Neural cell (in vitro differentiated cells): ENCODE data around the gene PRDX4.

ENCODE experiments used
- POLR2AphosphoS5 ChIP-seq: IDR thresholded peaks from 2 replicates; pipeline ENCODE4 v1.6.1; 2012
- RAD21 ChIP-seq: fragments of 450-650 bp; conservative IDR thresholded peaks from 2 replicates; pipeline ENCODE4 v1.6.1; 2014; ENCODE audit warnings: antibody characterized with exemption, mild to moderate bottlenecking, moderate library complexity
- TF ChIP-seq, protein P1 (sequence below): fragments of 450-650 bp; IDR thresholded peaks from 2 replicates; pipeline ENCODE4 v1.5.1; 2014; ENCODE audit warnings: antibody characterized with exemption, mild to moderate bottlenecking, moderate library complexity; ENCODE audit not compliant: poor library complexity, severe bottlenecking

DNA sequence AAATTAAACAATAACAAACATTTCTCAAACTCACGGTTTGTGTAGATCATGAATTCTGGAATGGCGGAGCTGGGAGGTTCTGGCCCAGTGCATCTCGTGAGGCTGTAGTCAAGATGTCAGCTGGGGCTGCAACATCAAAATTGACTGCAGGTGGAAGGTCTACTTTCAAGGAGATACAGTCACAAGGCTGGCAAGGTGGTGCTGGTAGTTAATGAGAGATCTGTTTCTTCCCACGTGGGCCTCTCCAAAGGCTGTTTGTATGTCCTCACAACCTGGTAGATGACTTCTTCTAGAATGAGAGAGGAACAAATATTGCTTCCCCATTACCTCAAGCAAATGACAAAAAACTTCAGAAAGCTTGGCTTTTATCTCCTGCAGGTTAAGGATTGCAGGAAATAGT is 8.0 kb upstream of the PRDX4 start:
- TF ChIP-seq, protein P1, sequence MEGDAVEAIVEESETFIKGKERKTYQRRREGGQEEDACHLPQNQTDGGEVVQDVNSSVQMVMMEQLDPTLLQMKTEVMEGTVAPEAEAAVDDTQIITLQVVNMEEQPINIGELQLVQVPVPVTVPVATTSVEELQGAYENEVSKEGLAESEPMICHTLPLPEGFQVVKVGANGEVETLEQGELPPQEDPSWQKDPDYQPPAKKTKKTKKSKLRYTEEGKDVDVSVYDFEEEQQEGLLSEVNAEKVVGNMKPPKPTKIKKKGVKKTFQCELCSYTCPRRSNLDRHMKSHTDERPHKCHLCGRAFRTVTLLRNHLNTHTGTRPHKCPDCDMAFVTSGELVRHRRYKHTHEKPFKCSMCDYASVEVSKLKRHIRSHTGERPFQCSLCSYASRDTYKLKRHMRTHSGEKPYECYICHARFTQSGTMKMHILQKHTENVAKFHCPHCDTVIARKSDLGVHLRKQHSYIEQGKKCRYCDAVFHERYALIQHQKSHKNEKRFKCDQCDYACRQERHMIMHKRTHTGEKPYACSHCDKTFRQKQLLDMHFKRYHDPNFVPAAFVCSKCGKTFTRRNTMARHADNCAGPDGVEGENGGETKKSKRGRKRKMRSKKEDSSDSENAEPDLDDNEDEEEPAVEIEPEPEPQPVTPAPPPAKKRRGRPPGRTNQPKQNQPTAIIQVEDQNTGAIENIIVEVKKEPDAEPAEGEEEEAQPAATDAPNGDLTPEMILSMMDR: no peak
- TF ChIP-seq RAD21 (no peak), POLR2AphosphoS5 (no peak)
